Measurements from ENCODE around the gene C13orf46.
"Not testable (repeated sequence)": the region's sequence is repeated elsewhere in the genome, so short reads cannot be mapped to it uniquely, and the experiment has no call there.

GRCh38 chr13:114020134-114020533 lies 46.3 kb upstream of the C13orf46 start:
- TF ChIP-seq, protein P1, sequence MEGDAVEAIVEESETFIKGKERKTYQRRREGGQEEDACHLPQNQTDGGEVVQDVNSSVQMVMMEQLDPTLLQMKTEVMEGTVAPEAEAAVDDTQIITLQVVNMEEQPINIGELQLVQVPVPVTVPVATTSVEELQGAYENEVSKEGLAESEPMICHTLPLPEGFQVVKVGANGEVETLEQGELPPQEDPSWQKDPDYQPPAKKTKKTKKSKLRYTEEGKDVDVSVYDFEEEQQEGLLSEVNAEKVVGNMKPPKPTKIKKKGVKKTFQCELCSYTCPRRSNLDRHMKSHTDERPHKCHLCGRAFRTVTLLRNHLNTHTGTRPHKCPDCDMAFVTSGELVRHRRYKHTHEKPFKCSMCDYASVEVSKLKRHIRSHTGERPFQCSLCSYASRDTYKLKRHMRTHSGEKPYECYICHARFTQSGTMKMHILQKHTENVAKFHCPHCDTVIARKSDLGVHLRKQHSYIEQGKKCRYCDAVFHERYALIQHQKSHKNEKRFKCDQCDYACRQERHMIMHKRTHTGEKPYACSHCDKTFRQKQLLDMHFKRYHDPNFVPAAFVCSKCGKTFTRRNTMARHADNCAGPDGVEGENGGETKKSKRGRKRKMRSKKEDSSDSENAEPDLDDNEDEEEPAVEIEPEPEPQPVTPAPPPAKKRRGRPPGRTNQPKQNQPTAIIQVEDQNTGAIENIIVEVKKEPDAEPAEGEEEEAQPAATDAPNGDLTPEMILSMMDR (IDR thresholded peaks at IDR 0.05; ENCODE audit: low read depth, low read length, missing input control): not testable (repeated sequence)
- TF ChIP-seq, protein P2, sequence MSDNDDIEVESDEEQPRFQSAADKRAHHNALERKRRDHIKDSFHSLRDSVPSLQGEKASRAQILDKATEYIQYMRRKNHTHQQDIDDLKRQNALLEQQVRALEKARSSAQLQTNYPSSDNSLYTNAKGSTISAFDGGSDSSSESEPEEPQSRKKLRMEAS (IDR thresholded peaks at IDR 0.05): not testable (repeated sequence)
- TF ChIP-seq, protein P3, sequence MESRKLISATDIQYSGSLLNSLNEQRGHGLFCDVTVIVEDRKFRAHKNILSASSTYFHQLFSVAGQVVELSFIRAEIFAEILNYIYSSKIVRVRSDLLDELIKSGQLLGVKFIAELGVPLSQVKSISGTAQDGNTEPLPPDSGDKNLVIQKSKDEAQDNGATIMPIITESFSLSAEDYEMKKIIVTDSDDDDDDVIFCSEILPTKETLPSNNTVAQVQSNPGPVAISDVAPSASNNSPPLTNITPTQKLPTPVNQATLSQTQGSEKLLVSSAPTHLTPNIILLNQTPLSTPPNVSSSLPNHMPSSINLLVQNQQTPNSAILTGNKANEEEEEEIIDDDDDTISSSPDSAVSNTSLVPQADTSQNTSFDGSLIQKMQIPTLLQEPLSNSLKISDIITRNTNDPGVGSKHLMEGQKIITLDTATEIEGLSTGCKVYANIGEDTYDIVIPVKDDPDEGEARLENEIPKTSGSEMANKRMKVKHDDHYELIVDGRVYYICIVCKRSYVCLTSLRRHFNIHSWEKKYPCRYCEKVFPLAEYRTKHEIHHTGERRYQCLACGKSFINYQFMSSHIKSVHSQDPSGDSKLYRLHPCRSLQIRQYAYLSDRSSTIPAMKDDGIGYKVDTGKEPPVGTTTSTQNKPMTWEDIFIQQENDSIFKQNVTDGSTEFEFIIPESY (IDR thresholded peaks at IDR 0.05): not testable (repeated sequence)
- not testable (repeated sequence) for TF ChIP-seq RAD21 (IDR thresholded peaks at IDR 0.05); SP1 (IDR thresholded peaks at IDR 0.05); YY1 (IDR thresholded peaks at IDR 0.05); JUND (IDR thresholded peaks at IDR 0.05); TAF1 (conservative IDR thresholded peaks at IDR 0.05); ATF3 (IDR thresholded peaks at IDR 0.05); HNF4G (IDR thresholded peaks at IDR 0.05); EGR1 (IDR thresholded peaks at IDR 0.05; ENCODE audit: low read depth in 2 of 2); FOXA1 (IDR thresholded peaks at IDR 0.05); REST (IDR thresholded peaks at IDR 0.05)
